LNCAP (cell line): ENCODE measurements around the gene REV3L.

Experiments used
- TF ChIP-seq, protein P1 (sequence below): fragments of 450-650 bp; IDR thresholded peaks from 2 replicates; pipeline ENCODE4 v1.5.1; 2017; ENCODE audit warnings: mild to moderate bottlenecking

Gene REV3L

DNA sequence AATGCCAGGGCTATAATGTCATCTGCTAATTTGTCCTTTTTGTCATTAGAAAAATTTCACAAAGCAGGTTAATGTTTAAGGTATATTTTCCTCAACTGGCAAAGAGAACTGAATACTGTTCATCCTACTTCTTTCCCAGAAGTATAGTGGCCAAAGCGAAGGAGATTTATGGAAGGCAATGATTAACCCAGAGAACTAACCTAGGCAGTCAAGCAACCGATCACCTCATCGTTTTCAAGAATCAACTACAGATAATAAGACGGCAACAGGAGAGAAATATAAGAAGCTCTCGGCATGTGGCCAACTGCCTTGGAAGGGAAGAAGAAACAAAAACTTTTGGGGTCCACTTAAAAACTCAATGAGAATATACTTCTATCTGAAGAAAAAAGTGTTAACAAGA lies 38.2 kb downstream of the REV3L start:
- TF ChIP-seq, protein P1, sequence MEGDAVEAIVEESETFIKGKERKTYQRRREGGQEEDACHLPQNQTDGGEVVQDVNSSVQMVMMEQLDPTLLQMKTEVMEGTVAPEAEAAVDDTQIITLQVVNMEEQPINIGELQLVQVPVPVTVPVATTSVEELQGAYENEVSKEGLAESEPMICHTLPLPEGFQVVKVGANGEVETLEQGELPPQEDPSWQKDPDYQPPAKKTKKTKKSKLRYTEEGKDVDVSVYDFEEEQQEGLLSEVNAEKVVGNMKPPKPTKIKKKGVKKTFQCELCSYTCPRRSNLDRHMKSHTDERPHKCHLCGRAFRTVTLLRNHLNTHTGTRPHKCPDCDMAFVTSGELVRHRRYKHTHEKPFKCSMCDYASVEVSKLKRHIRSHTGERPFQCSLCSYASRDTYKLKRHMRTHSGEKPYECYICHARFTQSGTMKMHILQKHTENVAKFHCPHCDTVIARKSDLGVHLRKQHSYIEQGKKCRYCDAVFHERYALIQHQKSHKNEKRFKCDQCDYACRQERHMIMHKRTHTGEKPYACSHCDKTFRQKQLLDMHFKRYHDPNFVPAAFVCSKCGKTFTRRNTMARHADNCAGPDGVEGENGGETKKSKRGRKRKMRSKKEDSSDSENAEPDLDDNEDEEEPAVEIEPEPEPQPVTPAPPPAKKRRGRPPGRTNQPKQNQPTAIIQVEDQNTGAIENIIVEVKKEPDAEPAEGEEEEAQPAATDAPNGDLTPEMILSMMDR, result no peak

DNA sequence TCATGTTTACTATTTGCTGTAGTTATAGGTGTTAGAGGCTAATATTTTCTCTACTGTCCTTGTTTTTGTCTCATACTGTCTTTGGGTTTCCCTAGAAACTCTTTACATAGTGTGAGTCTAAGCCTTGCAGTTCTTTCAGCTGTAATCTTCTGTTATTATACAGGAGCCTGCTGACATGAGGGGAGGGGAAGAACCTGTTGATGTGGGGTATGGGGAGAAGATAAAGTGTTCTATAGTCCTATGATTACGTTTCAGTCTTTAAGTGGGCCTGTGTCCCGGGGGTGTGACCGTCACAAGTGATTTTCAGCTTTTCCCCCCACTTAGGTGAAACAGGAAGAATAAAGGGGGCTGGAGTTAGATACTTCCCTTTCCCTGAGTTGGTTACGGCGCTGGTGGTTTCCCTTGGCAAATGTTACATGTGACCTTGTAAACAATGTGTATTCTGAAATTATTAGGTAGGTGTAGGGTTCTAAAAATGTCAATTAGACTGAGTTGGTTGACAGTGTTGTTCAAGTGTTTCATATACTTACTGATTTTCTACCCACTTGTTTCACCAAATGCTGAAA lies 41.3 kb downstream of the REV3L start:
- TF ChIP-seq, protein P1, result no peak

DNA sequence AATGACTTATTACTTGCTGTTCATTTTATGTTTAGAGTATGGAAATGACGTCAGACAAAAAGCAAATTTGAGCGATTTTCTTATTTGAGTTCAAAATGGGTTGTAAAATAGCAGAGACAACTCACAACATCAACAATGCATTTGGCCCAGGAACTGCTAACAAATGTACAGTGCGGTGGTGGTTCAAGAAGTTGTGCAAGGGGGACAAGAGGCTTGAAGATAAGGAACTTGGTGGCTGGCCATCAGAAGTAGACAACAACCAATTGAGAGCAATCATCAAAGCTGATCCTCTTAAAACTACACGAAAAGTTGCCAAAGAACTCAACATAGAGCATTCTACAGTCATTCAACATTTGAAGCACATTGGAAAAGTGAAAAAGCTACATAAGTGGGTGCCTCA lies 43.8 kb downstream of the REV3L start:
- TF ChIP-seq, protein P1, result no peak

DNA sequence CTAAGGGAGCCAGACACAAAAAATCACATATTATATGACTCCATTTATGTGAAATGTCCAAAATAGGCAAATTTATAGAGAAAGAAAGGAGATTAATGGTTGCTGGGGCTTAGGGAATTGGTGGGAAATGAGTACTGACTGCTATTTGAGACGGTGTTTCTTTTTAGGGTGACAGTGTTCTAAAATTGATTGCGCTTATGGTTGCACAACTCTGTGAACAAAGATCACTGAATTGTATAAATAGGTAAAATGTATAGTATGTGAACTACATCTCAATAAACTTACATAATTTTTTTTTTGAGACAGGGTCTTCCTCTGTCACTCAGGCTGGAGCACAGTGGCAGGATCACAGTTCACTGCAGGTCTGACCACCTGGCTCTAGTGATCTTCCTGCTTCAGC lies 45.4 kb downstream of the REV3L start:
- TF ChIP-seq, protein P1, result no peak

DNA sequence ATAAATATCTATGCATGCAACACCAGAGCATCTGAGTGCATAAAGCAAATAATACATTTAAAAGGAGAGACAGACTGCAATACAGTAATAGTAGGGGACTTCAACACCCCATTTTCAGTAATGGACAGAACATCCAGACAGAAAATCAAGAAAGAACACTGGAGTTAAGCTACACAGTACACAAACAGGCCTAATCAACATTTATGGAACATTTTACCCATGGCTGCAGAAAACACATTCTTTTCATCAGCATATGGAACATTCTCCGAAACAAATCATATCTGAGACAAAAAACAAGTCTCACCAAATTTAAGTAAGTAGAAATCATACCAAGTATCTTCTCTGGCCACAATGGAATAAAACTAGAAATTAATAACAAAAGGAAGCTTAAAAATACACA lies 50.5 kb downstream of the REV3L start:
- TF ChIP-seq, protein P1, result no peak

DNA sequence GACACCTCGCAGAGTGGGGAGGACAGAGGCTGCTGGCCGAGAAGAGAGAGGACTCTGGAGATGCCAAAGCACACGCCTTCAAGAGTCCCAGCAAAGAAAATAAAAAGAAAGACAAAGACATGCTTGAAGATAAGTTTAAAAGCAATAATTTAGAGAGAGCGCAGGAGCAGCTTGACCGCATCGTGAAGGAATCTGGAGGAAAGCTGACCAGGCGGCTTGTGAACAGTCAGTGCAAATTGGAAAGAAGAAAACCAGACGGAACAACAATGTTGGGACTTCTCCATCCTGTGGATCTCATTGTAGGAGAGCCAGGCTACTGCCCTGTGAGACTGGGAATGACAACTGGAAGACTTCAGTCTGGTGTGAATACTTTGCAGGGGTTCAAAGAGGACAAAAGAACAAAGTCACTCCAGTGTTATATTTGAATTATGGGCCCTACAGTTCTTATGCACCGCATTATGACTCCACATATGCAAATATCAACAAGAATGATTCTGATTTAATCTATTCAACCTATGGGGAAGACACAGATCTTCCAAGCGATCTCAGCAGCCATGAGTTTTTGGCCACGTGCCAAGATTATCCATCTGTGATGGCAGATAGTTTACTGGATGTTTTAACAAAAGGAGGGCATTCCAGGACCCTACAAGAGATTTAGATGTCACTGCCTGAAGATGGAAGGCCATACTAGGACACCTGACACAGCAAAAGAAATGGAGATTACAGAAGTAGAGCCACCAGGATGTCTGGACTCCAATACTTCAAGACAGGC lies 52.2 kb downstream of the REV3L start:
- TF ChIP-seq, protein P1, result no peak

DNA sequence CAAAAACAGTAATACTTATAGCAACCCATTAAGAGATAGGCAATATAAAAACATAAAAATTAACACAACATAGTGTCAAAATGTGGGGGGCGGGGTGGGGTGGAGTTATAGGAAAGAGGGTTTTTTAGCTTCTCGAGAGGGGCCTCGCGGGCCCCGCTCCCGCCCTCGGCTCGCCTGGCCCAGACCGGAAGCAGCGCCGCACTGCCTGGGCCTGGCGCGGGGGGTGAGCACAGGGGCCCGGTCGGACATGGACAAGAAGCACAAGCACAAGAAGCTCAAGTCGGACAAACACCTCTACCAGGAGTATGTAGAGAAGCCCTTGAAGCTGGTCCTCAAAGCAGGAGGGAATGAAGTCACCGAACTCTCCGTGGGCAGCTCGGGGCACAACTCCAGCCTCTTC lies 53.4 kb downstream of the REV3L start:
- TF ChIP-seq, protein P1, result no peak

DNA sequence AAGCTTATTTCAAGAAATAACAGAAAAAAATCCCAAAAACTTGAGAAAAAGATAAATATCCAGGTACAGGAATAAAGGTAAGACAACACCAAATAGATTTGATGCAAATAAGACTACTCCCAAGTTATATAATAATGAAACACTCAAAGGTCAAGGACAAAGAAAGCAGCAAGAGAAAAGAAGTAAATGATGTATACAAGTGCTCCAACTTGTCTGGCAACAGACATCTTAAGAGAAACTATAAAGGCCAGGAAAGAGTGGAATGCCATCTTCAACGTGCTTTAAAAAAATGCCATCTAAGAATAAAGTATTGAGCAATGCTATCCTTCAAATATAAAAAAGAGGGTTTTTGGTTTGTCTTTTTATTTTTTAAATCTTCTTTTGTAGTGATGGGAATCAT lies 54.2 kb downstream of the REV3L start:
- TF ChIP-seq, protein P1, result no peak
